PC-9 (cell line): ENCODE data around the gene ADAMTSL2. TPM values are rescaled to one million over a fixed set of nuclear protein-coding genes. Genes with fewer than 3 reads are reported as not detected.

Experiments
- BruUV-seq: library from RNA; stranded (reverse); fragments of 400-500 nt; replicated peaks from 2 replicates; lab custom pipeline; 2021; lab: Mats Ljungman, UMichigan
- CTCF ChIA-PET: fragments of 300-600 bp; sonication (Branson Sonifier 250); formaldehyde crosslinking; loops from one replicate; lab custom pipeline; 2022; ENCODE audit warnings: antibody characterized with exemption; lab: Charles Lee
- POLR2A ChIA-PET: fragments of 300-600 bp; sonication (Branson Sonifier 250); formaldehyde crosslinking; loops from one replicate; lab custom pipeline; 2022; ENCODE audit warnings: antibody characterized with exemption; ENCODE audit not compliant: unreplicated experiment; lab: Charles Lee
- DNase-seq, 2 experiments: peaks; one replicate each; pipeline versions ENCODE4 v3.0.0 to v3.0.0-alpha.2; 2015 to 2022; ENCODE audit warnings: mixed read lengths in 1 of 2
- H2AFZ ChIP-seq: fragments of 200-600 bp; sonication (generic); 2 replicates; pipeline ENCODE4 v1.8.1; 2017; ENCODE audit warnings: antibody characterized with exemption
- H3F3A ChIP-seq: fragments of 200-600 bp; sonication (generic); 2 replicates; pipeline ENCODE4 v1.8.1; 2017; ENCODE audit warnings: antibody characterized with exemption, mild to moderate bottlenecking, low read depth; ENCODE audit not compliant: insufficient read depth
- H3K27ac ChIP-seq: fragments of 200-600 bp; sonication (generic); 2 replicates; pipeline ENCODE4 v1.6.1; 2016; ENCODE audit warnings: mixed run types
- H3K27me3 ChIP-seq: fragments of 200-600 bp; sonication (generic); 2 replicates; pipeline ENCODE4 v1.6.1; 2016; ENCODE audit warnings: low read depth, mixed run types; ENCODE audit not compliant: insufficient read depth
- H3K36me3 ChIP-seq: fragments of 200-600 bp; sonication (generic); 2 replicates; pipeline ENCODE4 v1.6.1; 2016; ENCODE audit warnings: low read depth, mixed run types
- H3K4me1 ChIP-seq: fragments of 200-600 bp; sonication (generic); replicated peaks from 2 replicates; pipeline ENCODE4 v1.6.1; 2016; ENCODE audit warnings: mixed run types; ENCODE audit not compliant: insufficient read depth
- H3K4me2 ChIP-seq: fragments of 200-600 bp; sonication (generic); 2 replicates; pipeline ENCODE4 v1.6.1; 2017; ENCODE audit warnings: mixed run types
- H3K4me3 ChIP-seq: fragments of 200-600 bp; sonication (generic); 2 replicates; pipeline ENCODE4 v1.6.1; 2016; ENCODE audit warnings: mixed run types
- H3K79me2 ChIP-seq: fragments of 200-600 bp; sonication (generic); 2 replicates; pipeline ENCODE4 v1.6.1; 2017; ENCODE audit warnings: low read depth, mixed run types
- H3K9me2 ChIP-seq: fragments of 200-600 bp; sonication (generic); 2 replicates; pipeline ENCODE4 v1.8.1; 2017; ENCODE audit warnings: mild to moderate bottlenecking; ENCODE audit not compliant: insufficient read depth
- H3K9me3 ChIP-seq: fragments of 200-600 bp; sonication (generic); 2 replicates; pipeline ENCODE4 v1.8.1; 2016; ENCODE audit warnings: low read depth; ENCODE audit not compliant: insufficient read depth
- H4K20me1 ChIP-seq: fragments of 200-600 bp; sonication (generic); 2 replicates; pipeline ENCODE4 v1.8.1; 2017; ENCODE audit not compliant: insufficient read depth
- EZH2 ChIP-seq: fragments of 200-600 bp; sonication (generic); IDR thresholded peaks from 2 replicates; pipeline ENCODE4 v1.8.0; 2017; ENCODE audit warnings: antibody characterized with exemption, low read depth
- intact Hi-C: fragments of 100-400 bp; cut with micrococcal nuclease; formaldehyde crosslinking; loops from one replicate; pipeline ENCODE4 v1.10.0; 2022; ENCODE audit not compliant: unreplicated experiment
- total RNA-seq: library from RNA; stranded (reverse); gene quantifications from 2 replicates; pipeline ENCODE4 v1.2.3, GENCODE V29; 2021
- TF ChIP-seq, protein P1 (sequence below): fragments of 200-600 bp; sonication (generic); conservative IDR thresholded peaks from 2 replicates; pipeline ENCODE4 v1.6.1; 2017; ENCODE audit warnings: mixed run types, antibody characterized with exemption, mild to moderate bottlenecking, moderate library complexity

The ADAMTSL2 gene
- total RNA-seq, 1 experiment from 2014 or later, result 0.39 TPM

DNA sequence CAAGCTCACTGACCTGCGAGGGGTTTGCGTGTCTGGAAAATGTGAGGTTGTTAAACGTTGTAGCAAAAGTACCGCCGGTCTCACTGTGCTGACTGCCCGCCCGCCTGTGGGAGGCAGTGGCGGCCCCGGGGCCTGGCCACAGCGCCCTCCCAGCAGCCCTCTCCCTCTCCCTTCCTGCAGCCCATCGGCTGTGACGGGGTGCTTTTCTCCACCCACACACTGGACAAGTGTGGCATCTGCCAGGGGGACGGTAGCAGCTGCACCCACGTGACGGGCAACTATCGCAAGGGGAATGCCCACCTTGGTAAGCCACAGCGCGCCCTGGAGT lies 6.2 kb downstream of the ADAMTSL2 start:
- ChIA-PET POLR2A (no interaction called here), CTCF (no interaction called here)
- Histone ChIP-seq H3F3A (no peaks in the 10 kb centered on the region), H3K27ac (no peak overlapping the region), H3K79me2 (no peaks in the 10 kb centered on the region), H3K27me3 (peaks cover 97% of the 10 kb centered on the region), H2AFZ (no peak overlapping the region), H3K4me2 (no peak overlapping the region), H3K36me3 (no peaks in the 10 kb centered on the region), H3K4me1 (no peaks in the 10 kb centered on the region), H3K9me3 (no peaks in the 10 kb centered on the region), H3K4me3 (no peak overlapping the region), H3K9me2 (no peaks in the 10 kb centered on the region), H4K20me1 (peaks cover 4% of the 10 kb centered on the region; the same call in 1 of the 2 replicates)
- intact Hi-C loops, result no loop called here
- no TSS peak for BruUV-seq
- TF ChIP-seq, protein P1, sequence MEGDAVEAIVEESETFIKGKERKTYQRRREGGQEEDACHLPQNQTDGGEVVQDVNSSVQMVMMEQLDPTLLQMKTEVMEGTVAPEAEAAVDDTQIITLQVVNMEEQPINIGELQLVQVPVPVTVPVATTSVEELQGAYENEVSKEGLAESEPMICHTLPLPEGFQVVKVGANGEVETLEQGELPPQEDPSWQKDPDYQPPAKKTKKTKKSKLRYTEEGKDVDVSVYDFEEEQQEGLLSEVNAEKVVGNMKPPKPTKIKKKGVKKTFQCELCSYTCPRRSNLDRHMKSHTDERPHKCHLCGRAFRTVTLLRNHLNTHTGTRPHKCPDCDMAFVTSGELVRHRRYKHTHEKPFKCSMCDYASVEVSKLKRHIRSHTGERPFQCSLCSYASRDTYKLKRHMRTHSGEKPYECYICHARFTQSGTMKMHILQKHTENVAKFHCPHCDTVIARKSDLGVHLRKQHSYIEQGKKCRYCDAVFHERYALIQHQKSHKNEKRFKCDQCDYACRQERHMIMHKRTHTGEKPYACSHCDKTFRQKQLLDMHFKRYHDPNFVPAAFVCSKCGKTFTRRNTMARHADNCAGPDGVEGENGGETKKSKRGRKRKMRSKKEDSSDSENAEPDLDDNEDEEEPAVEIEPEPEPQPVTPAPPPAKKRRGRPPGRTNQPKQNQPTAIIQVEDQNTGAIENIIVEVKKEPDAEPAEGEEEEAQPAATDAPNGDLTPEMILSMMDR, result no peak
- TF ChIP-seq EZH2, result no peak
- no peak for DNase-seq

DNA sequence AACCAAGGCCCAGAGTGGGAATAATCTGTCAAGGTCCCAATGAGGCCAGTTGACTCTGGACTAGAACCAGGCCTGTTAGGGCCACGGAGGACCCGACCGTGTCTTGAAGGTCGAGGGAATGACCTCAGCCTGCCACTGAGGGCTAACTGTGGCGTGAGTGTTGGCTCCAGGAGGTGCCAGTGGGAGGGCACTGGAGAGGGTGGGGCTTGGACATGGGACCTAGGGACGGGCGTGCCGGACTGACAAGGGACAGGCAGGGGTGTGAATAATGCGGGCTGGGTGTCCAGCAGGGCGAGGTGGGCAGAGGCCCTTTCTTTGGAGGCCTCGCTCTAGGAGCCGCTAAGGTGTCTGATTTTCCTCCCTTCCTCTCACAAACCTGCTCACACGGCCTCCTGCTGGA lies 7.5 kb downstream of the ADAMTSL2 start:
- no peaks in the 10 kb centered on the region for H3F3A ChIP-seq
- ChIA-PET CTCF (no interaction called here), POLR2A (no interaction called here)
- H3K4me1 ChIP-seq, result no peaks in the 10 kb centered on the region
- peaks cover 2% of the 10 kb centered on the region; the same call in 1 of the 2 replicates for H4K20me1 ChIP-seq
- no peak for DNase-seq
- TF ChIP-seq, protein P1, result no peak
- TF ChIP-seq EZH2, result no peak
- intact Hi-C loops, result no loop called here
- H3K36me3 ChIP-seq, result no peaks in the 10 kb centered on the region
- no TSS peak for BruUV-seq
- H3K9me2 ChIP-seq, result no peaks in the 10 kb centered on the region
- no peaks in the 10 kb centered on the region for H3K79me2 ChIP-seq
- no peaks in the 10 kb centered on the region for H3K9me3 ChIP-seq
- no peak overlapping the region for H3K4me3 ChIP-seq
- H3K27ac ChIP-seq, result no peak overlapping the region
- H3K27me3 ChIP-seq, result peaks cover 94% of the 10 kb centered on the region
- no peak overlapping the region for H2AFZ ChIP-seq
- H3K4me2 ChIP-seq, result no peak overlapping the region

DNA sequence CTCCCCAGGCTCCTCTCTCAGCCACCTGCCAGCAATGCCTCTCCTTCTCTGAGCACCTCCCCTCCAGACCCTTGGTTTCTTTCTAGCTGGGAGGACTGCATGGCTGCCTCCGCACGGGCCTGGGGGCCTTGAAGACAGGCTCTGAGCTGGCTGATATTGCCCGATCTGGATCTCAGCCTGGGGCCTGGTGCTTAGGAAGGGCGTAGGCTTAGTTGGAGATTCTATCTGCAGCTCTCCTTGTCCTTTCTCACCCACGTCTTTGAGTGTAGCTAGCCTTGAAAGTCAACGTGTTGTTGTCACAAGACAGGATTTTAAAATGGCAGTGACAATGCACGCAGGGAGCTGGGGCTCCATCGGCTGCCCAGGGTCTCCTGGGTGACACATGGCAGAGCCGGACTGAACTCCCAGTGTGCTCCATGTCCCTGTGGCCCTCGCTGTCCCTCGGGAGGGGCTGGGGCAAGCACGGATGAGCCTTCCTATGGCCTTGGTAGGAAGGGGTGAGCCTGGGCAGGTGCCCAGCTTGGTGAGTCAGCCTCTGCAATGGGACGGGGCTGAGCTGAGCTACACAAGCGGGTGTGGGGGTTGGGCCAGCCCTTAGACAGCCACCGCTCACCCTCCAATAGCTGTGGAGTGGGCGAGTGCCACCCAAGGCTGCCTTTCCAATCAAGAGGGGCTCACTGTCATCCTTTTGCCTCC lies 9.4 kb downstream of the ADAMTSL2 start:
- CTCF ChIA-PET, result interaction anchor here (0.6 kb wide), 1 partner anchor 171 kb away, joined by 4 read pairs; no protein-coding TSS in a partner anchor
- POLR2A ChIA-PET, result interaction anchor here (0.6 kb wide), 2 partner anchors 337 to 514 kb away, joined by 3 read pairs; no protein-coding TSS in a partner anchor
- H3K27me3 ChIP-seq, result peaks cover 90% of the 10 kb centered on the region
- no peaks in the 10 kb centered on the region for H3K9me3 ChIP-seq
- H3K36me3 ChIP-seq, result no peaks in the 10 kb centered on the region
- no TSS peak for BruUV-seq
- no peaks in the 10 kb centered on the region for H3K79me2 ChIP-seq
- TF ChIP-seq EZH2, result no peak
- TF ChIP-seq, protein P1, result no peak
- no peak overlapping the region for H3K27ac ChIP-seq
- H3K4me1 ChIP-seq, result no peaks in the 10 kb centered on the region
- no peak overlapping the region for H3K4me2 ChIP-seq
- intact Hi-C loops, result no loop called here
- DNase-seq, result no peak
- no peaks in the 10 kb centered on the region for H3F3A ChIP-seq
- H3K4me3 ChIP-seq, result no peak overlapping the region
- H3K9me2 ChIP-seq, result no peaks in the 10 kb centered on the region
- no peak overlapping the region for H2AFZ ChIP-seq
- H4K20me1 ChIP-seq, result no peaks in the 10 kb centered on the region
